Stimulated activated naive CD4-positive, alpha-beta T cell treated with Interleukin-2 at 50 U/mL for 16 hours (primary cell): ENCODE measurements around the gene SDE2.
"Not testable (repeated sequence)": the region's sequence is repeated elsewhere in the genome, so short reads cannot be mapped to it uniquely, and the experiment has no call there.

ENCODE experiments used
- DNase-seq: peaks from one replicate; lab custom pipeline; 2025; lab: John Stamatoyannopoulos, UW

Gene SDE2

DNA sequence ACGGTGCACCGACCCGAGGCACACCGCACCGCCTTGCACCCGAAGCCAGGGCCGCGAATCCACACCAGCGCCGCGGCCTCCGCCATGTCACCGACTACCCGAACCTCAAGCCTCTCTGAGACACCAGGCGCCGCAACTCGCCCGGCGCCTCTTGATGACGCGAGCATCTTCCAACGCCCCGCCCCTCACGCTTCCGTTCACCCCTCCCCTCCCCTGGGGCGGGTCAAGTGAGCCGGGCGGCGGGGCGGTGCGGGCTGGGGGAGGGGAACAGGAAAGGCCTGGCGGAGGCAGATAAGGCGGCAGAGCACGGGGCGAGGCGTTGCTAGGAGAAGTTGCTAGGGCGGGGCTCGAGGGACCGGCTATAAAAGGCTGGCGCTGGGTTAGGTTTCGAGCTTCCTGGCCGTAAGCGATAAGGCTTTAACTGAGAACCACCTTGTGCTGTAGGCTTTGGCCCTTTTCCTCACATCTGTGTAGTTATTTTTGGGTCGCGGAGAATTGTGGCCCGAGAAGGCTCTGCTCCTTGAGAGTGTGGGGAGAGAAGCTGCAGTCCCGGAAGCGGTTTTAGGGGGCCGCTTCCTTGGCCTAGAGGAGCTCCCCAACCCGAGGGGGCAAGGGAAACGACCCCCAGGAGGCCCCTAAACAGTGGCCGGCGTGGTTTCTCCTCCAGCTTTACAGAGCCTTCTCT, at the start of gene SDE2:
SDE2 (minus strand) TSS at position 117 of the 685 bp plus-strand sequence; CDS start at position 86, 31 bp downstream.
- peak; percentile 99 for DNase-seq

DNA sequence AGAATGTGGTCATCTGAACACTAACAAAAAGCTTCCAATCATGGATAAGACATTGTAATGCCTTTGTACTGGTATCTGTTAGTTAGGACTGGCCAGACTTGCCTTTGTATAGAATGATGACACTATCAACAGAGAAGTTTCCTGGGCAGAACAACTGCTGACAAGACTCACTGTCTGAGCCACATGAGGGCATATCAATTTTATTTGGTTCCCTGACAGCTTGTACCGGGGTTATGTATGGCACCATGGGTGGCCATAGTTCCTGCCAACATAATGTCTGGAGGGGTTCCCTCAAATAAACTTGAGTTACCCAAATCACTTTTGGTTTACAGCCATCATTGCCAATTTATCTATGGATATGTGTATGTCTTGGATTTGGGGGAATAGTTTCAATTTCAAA, 49.7 kb upstream of the SDE2 start:
- DNase-seq = no peak

DNA sequence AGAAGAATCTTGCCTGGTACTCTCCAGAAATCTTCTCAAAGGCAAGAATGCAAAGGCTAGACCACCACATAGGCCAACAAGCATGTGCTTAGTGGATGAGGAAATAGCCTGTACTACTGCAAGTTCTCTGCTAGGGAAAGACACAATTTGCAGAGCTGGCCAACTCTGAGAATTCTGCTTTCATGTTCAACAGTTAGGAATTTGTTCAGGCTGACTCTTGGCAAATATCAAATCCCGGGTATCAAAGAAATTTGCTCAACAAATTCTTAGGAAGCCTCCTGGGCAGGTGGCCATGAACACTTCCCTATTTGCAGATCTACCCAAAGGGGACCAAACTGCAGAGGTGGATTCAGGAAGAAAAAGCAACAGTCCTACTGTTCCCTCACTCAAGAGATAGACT, 48.4 kb upstream of the SDE2 start:
- no peak for DNase-seq

DNA sequence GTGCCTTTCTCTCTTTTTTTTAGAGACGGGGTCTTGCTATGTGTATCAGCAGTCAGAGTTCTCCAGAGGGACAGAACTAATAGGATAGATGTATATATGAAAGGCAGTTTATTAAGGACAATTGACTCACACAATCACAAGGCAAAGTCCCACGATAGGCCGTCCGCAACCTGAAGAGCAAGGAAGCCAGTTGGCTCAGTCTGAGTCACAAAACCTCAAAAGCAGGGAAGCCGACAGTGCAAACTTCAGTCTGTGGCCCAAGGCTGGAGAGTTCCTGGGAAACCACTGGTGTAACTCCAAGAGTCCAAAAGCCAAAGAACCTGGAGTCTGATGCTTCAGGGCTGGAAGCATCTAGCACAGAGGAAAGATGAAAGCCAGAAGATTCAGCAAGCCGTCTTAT, 47.1 kb upstream of the SDE2 start:
- DNase-seq = no peak

DNA sequence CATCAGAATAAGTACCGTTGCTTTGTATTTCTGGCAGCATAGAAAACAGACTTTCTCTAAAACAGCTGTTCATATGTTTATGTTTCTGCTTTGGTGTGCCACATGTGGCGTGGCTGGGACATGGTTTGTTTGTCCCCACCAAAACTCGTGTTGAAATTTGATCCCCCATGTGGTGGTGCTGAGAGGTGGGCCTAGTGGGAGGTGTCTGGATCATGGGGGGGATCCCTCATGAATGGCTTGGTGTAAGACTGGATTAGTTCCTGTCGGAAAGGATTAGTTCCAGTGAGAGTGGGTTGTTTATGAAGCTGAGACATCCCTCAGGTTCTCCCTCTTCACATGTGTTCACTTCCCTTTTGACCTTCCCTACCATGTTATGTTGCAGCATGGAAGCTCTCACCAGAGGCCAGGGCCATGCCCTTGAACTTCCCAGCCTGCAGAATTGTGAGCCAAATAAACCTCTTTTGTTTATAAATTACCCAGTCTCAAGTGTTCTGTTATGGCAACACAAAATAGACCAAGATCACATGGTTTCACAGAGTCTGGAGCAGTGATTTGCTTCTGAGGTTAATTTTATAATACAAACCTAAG, 45.5 kb upstream of the SDE2 start:
- no peak for DNase-seq

DNA sequence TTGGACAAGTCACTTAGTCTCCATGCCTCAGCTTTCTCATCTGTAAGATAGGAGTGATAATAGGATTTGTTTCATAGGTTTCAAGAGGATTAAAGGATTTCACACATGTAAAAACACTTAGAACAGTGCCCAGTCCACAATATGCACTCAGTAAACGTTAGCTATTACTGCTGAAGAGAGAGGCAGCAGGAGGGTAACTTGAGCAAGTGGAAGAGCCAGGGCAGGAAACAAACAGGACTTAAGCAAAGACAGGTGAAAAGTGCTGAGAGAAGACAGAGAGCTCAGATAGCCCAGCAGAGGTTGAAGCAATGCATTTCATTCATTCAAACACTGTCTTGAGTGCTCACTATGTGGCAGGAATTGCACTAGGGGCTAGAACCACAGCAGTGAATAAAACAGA, 42.3 kb upstream of the SDE2 start:
- no peak for DNase-seq

DNA sequence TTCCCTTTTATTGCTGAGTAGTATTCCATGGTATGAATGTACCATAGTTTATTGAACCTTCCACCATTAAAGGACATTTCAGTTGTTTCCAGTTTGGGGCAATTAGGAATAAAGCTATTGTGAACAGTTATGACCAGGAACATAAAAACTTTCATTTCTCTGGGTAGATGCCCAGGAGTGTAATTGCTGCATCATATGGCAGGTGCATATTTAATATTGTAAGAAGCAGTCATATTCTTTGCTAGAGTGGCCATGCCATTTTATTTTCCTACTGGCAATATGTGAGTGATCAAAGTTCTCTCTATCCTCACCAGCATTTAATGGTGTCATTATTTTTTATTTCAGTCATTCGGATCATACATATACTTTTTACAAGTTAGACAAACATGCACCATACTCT, 39.5 kb upstream of the SDE2 start:
- DNase-seq = no peak

DNA sequence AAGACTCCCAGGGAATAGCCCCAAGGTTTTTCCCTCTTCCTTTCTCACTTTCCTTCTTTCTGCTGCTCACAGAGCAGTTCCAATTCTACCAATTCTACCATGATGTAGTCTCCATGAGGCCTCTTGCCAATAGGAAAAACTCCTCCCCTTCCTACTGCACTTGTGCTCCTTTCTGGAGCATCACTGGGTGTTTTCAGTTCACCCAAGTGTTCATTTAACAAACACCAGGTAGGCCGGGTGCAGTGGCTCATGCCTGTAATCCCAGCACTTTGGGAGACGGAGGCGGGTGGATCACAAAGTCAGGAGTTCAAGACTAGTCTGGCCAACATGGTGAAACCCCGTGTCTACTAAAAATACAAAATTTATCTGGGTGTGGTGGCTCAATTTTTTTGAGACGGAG, 36.8 kb upstream of the SDE2 start:
- DNase-seq = no peak

DNA sequence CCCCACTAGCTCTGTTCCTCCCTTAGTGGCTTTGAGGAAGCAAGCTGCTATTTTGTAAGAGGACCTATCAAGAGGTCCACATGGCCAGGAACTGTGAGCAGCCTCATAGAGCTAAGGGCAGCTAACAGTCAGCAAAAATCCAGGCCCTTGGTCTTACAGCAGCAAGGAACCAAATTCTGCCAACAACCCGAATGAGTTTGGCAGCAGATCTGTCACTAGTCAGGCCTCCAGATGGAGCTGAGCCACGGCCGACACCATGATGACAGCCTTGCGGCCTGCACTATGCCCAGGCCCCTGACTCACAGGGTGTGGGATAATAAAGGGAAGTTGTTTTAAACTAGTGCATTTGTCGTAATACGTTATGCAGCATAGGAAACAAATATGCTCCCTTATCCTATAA, 35.3 kb upstream of the SDE2 start:
- DNase-seq = no peak

DNA sequence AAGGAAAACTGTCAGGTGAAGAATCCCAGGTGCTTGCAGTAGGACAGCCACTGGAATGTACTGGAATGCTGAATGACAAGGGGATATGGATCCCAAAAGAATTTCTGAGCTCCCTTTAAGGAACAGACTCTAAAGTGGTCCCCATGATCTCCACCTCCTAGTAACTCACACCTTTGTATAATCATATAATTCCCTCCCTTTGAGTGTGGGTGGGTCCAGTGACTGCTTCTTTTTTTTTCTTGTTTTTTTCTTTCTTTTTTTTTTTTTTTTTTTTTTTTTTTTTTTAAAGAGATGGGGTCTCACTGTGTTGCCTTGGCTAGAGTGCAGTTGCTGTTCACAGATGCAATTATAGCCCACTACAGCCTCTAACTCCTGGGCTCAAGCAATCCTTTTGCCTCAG, 34.8 kb upstream of the SDE2 start:
- DNase-seq = no peak

DNA sequence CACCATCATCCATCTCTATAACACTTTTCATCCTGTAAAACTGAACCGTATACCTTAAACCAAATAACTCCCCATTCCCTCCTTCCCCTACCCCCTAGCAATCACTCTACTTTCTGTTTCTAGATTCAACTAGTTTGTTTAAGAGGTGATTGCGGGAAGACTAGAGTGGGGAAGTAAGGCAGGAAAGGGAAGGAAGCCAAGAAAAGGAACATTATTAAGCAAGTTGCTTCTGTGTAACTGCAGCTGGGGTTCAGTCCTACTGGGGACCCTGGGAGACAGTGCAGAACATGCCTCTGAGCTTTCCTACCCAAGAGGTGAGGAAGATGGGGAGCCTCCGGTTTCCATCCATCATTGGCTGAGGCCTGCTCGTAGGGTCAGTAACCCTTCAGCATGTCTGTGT, 34.4 kb upstream of the SDE2 start:
- DNase-seq = no peak

DNA sequence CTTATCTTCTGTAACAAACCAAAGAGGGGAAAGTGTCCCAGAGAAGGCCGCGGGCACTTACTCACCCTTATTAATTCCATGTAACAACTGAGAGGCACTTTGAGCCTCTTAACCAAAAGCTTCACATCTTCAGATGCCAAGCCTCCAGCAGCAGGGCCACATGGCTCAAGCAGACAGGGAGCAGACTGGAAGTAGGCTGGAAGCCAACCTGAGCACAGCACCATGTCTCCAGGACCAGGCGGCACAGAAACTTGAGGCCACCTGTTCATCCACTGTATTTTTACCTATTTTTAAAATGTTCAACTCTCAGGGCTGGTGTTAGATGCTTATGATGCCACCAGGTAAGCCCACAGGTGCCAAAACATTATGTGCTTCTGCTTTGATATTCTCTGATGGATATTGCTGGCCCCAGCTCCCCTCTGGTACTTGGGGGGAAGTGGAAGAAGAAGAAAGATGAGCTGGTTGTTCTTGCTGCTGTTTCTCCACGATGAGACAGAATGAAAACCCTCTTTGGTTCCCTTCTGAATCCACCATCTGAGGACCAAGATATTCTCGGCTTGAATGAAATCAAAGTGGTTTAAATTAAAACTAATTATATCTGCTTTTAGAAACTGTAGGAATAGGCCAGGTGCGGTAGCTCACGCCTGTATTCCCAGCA, 30.6 kb upstream of the SDE2 start:
- DNase-seq = no peak

DNA sequence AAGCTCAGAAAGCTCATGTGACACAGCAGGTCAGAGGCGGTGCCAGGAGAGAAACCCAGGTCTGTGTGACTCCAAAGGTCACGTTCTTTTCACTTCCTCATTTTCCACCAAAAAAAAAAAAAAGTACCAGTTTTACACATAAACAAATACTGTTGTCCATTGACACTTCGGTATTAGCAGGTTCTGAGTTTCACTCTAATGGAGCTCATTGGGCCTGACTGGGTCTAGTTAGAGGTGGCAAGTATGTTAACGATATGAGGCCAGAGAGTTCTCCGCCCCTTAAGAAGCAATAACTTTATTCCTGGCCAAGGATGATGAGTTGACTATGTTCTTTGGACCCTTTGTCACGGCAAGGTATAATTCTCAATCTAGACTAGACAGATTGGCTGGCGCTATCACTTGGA, 30.0 kb upstream of the SDE2 start:
- no peak for DNase-seq

DNA sequence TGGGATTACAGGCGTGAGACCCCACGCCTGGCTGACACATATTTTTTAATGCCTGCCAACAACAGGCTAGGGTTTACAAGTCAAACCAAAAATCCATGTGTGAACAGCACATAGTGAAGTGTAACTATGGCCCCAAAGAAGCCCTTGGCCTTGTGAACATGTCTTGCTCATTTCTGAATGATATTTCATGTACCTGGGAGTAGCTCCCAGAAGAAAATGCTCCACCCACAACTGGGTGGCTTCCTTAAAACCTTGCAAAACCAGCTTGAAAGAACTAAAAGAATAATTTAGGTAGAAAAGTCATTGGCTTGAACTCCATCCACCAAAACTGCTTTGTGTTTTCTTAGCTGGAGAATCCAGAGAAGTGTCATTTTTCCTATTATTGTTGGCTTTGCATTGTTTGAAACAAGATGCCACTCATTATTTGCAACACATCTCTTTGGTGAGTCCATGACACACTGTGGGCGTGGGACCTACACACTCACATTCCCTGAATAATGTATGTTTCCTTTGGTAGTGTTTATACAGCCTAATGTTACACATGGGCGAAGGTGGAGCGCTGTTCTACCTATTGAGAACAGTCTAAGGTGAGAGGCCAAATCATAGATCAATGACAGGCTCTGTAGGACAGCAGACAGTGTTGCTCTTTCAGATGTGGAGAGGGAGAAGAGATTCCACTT, 28.5 kb upstream of the SDE2 start:
- DNase-seq = no peak

DNA sequence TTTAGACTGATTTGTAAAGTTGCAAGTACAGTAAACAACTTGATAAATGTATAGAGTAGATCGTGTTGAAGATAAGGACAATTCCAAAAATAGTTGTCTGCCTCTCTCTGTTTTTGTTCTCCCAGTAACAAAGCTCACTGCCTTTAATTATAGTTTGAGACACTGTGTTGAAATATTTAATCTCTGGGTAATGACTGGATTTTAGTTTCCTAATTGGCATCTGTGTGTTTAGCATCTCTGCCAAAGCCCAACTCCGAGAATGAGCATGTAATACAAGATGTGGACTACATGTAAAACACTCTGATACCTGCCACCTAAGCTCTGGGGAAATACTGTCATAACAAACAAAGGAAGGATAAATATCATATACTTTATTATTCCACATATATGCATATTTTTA, 27.7 kb upstream of the SDE2 start:
- no peak for DNase-seq

DNA sequence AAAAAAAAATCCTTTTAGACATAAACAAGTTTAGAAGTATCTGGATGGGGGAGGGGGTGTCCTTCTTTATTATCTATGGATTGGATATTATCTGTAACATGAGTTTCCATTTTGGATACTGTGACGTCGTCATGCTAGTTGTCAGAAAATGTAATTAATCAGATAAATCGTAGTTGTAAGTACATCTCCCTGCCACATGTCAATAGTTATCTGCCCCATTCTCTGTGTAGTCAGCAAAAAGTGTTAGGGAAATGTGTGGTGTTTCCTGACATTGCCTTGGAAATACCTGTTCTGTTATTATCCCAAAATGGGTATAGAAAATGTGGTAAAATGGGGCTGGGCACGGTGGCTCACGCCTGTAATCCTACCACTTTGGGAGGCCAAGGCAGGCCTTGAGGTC, 24.6 kb upstream of the SDE2 start:
- DNase-seq = no peak

DNA sequence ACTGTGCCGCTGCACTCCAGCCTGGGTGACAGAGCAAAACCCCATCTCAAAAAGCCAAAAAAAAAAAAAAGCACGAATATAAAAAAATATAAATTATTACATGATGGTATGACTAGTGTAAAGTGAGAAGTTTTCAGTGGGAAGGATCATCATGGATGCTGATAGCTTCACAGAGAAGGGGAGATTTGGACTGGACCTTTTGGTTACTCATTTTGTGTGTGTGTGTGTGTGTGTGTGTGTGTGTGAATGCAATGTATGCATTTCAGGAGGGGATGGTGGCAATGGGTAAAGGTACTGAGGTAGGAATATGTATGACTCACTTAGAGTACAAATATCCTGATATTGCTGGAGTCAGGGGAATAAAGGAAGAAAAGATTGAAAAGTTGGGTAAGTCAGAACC, 22.7 kb upstream of the SDE2 start:
- DNase-seq = no peak

DNA sequence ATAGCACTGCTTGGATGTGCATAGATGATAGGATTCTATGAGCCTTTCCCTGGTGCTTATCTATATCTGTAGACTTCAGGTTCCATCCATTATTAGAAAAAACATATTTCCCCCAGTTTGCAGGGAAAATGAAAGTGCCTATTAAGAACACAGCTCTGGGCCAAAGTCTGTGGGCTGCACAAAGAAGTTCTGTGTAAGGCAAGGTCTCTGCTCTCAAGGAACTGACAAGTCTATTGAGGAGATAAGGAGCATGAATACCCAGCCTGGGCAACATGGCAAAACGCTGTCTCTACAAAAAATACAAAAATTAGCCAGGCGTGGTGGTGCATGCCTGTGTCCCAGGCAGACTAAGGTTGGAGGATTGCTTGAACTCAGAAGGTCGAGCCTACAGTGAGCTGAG, 22.3 kb upstream of the SDE2 start:
- no peak for DNase-seq

DNA sequence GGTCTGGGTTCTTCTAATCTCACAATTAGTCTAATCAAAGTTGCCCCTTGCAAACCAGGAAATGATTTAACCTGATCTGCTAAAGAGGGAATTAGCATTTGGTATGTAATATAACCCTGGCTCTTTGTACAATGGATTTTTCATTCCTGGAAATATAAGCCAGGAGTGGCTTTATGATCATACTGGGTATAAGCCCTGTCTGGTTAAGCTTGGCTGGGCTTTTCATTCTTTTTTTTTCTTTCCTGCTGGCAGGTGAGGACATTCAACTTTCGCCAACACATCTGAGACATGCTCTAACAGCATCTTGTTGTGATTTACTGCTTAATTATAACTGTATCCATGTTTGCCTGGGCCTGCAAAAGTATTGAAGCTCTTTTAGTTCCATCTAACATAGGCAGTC, 20.4 kb upstream of the SDE2 start:
- DNase-seq = no peak

DNA sequence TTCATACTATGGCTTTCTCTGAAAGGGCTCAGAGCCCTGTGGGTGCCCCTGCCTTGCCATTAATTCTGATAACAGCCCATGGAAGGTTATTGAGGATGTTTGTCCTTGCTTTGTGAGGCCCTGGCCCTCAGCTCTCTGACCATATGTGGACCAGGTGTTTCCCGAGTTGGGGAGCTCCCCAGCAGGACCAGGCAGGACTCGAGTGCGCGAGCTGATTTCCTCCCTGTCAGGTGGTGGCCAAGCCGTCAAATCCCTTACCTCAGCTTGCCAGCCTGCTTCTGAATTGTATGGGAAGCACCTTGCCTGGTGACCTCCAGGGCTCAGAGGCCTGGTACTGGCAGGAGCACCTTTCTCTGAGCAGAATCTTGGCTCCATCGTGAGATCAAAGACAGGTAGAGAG, 17.9 kb upstream of the SDE2 start:
- DNase-seq = no peak

DNA sequence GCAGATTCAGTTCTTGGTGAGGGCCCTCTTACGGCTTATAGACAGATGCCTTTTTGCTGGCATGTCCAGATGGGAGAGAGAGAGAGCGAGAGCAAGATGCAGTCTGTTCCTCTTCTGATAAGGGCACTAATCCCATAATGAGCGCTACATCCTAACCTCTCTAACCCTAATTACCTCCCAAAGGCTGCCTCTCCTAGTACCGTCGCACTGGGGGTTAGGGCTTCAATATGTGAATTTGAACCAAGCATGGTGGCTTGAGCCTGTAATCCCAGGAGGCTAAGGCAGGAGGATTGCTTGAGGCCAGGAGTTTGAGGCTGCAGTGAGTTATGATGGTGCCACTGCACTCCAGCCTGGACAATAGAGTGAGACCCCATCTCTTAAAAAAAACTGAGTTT, 10.5 kb upstream of the SDE2 start:
- no peak for DNase-seq

DNA sequence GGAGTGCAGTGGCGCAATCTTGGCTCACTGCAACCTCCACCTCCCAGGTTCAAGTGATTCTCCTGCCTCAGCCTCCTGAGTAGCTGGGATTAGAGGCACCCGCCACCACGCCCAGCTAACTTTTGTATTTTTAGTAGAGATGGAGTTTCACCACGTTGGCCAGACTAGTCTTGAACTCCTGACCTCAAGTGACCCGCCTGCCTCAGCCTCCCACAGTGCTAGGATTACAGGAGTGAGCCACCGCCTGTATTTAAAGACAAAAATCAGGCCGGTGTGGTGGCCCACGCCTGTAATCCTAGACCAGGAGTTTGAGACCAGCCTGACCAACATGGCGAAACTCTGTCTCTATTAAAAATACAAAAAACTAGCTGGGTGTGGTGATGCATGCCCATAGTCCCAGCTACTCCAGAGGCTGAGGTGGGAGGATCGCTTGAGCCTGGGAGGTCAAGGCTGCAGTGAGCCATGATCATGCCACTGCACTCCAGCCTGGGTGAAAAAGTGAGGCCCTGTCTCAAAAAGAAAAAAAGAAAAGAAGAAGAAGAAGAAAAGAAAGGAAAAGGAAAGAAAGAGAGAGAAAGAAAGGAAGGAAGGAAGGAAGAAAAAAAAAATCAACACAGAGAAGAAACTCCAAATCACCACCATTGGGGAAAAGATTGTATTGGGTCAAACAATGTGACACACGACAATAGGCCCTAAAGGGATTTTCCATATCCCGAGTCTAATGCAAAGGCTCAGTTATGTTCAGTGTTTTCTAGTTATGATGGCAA, 8.2 kb upstream of the SDE2 start:
- not testable (repeated sequence) for DNase-seq
